GM12878 (cell line): ENCODE data around the gene KCNA3. TPM values are rescaled to one million over a fixed set of nuclear protein-coding genes. Genes with fewer than 3 reads are reported as not detected.
"Not testable (repeated sequence)": the region's sequence is repeated elsewhere in the genome, so short reads cannot be mapped to it uniquely, and the experiment has no call there.

Experiments
- ATAC-seq: fragments of 200-7000 bp; cut with Tn5 transposase; 3 replicates; pipeline ENCODE4 v1.9.1; 2020; ENCODE audit warnings: mild to moderate bottlenecking, moderate library complexity
- BruUV-seq: library from RNA; stranded (reverse); fragments of 400-500 nt; replicated peaks from 2 replicates; lab custom pipeline; 2021; lab: Mats Ljungman, UMichigan
- CTCF ChIA-PET: fragments of 300-600 bp; sonication (Branson Sonifier 250); formaldehyde crosslinking; extraction: SDS; loops from one replicate; lab custom pipeline; 2021; ENCODE audit warnings: inconsistent platforms; lab: Yijun Ruan, JAX
- POLR2A ChIA-PET: fragments of 350-600 bp; formaldehyde crosslinking; extraction: SDS; loops from one replicate; lab custom pipeline; 2021; ENCODE audit warnings: inconsistent platforms; lab: Charles Lee
- RAD21 ChIA-PET: fragments of 300-600 bp; sonication (Branson Sonifier 250); formaldehyde crosslinking; loops from one replicate; lab custom pipeline; 2023; ENCODE audit warnings: antibody characterized with exemption; ENCODE audit not compliant: unreplicated experiment; lab: Charles Lee
- SMC1A ChIA-PET: fragments of 300-600 bp; sonication (Branson Sonifier 250); formaldehyde crosslinking; loops from one replicate; lab custom pipeline; 2023; ENCODE audit not compliant: unreplicated experiment, uncharacterized antibody; lab: Charles Lee
- DNase-seq: peaks from one replicate; pipeline ENCODE4 v3.0.0-alpha.2; 2011; ENCODE audit warnings: low read depth, low spot score
- FAIRE-seq: peaks from 3 replicates; lab custom pipeline; 2011; peaks lifted over from hg19 to GRCh38; lab: Jason Lieb, UNC
- H2AFZ ChIP-seq: 2 replicates; pipeline ENCODE4 v1.6.0; 2011; ENCODE audit warnings: low read depth, low read length, control low read depth; ENCODE audit not compliant: control insufficient read depth
- H3K27ac ChIP-seq: 2 replicates; pipeline ENCODE4 v1.5.1; 2011; ENCODE audit warnings: control low read depth; ENCODE audit not compliant: control insufficient read depth, insufficient read depth
- H3K27me3 ChIP-seq, 2 experiments: replicated peaks in 1 of 2; 2 replicates each; pipeline versions ENCODE4 v1.6.0 to v1.6.1; 2011; ENCODE audit warnings: low read length in 1 of 2; ENCODE audit not compliant: control insufficient read depth in 2 of 2, insufficient read depth in 2 of 2
- H3K36me3 ChIP-seq, 2 experiments: 2 replicates each; pipeline ENCODE4 v1.5.1; 2011; ENCODE audit warnings: low read length in 1 of 2; ENCODE audit not compliant: control insufficient read depth in 2 of 2, insufficient read depth in 2 of 2
- H3K4me1 ChIP-seq: 2 replicates; pipeline ENCODE4 v1.6.1; 2011; ENCODE audit warnings: mild to moderate bottlenecking, low read length, moderate library complexity, mixed read lengths; ENCODE audit not compliant: control insufficient read depth, insufficient read depth
- H3K4me2 ChIP-seq: 2 replicates; pipeline ENCODE4 v1.6.0; 2011; ENCODE audit warnings: control low read depth; ENCODE audit not compliant: control insufficient read depth, insufficient read depth
- H3K4me3 ChIP-seq: fragments of 200-600 bp; sonication (generic); 2 replicates; pipeline ENCODE4 v1.5.1; 2016
- H3K79me2 ChIP-seq: 2 replicates; pipeline ENCODE4 v1.6.0; 2011; ENCODE audit warnings: low read length; ENCODE audit not compliant: control insufficient read depth, insufficient read depth
- H3K9ac ChIP-seq: 2 replicates; pipeline ENCODE4 v1.8.0; 2011; ENCODE audit warnings: low read length, control low read depth, mixed read lengths; ENCODE audit not compliant: control insufficient read depth, insufficient read depth
- H3K9me3 ChIP-seq: replicated peaks from 3 replicates; pipeline ENCODE4 v1.5.1; 2011; ENCODE audit warnings: mild to moderate bottlenecking, low read length; ENCODE audit not compliant: control insufficient read depth, insufficient read depth
- H4K20me1 ChIP-seq: 2 replicates; pipeline ENCODE4 v1.6.0; 2011; ENCODE audit not compliant: control insufficient read depth, insufficient read depth
- BACH1 ChIP-seq: fragments of 450-650 bp; IDR thresholded peaks from 2 replicates; pipeline ENCODE4 v1.6.1; 2017; ENCODE audit warnings: mild to moderate bottlenecking, borderline replicate concordance
- IRF4 ChIP-seq: IDR thresholded peaks from 2 replicates; pipeline ENCODE4 v1.6.1; 2011; ENCODE audit warnings: low read depth, low read length
- LARP7 ChIP-seq: fragments of 450-650 bp; IDR thresholded peaks from 2 replicates; pipeline ENCODE4 v1.6.1; 2017; ENCODE audit warnings: mild to moderate bottlenecking
- NFYB ChIP-seq: IDR thresholded peaks from 2 replicates; pipeline ENCODE4 v1.6.1; 2011; ENCODE audit warnings: low read depth, mild to moderate bottlenecking, low read length, improper control_type of control experiment, moderate library complexity; ENCODE audit not compliant: insufficient read depth
- REST ChIP-seq: IDR thresholded peaks from 2 replicates; pipeline ENCODE4 v1.6.1; 2012; ENCODE audit warnings: mild to moderate bottlenecking, low read depth, low read length
- SMAD5 ChIP-seq: IDR thresholded peaks from 2 replicates; pipeline ENCODE4 v1.6.1; 2016; ENCODE audit warnings: antibody characterized with exemption, low read depth
- SUPT20H ChIP-seq: IDR thresholded peaks from 2 replicates; pipeline ENCODE4 v1.6.1; 2011; ENCODE audit warnings: low read depth, mild to moderate bottlenecking, low read length, moderate library complexity, borderline replicate concordance; ENCODE audit not compliant: control insufficient read depth
- ZNF622 ChIP-seq: fragments of 450-650 bp; IDR thresholded peaks from 2 replicates; pipeline ENCODE4 v1.6.1; 2017; ENCODE audit warnings: mild to moderate bottlenecking, inconsistent platforms
- WGBS: methylation state at CpG from one replicate; pipeline ENCODE4 v1.1.6; 2016; ENCODE audit warnings: low lambda C conversion rate; ENCODE audit not compliant: insufficient replicate concordance, insufficient coverage; ENCODE audit errors: missing lambda C conversion rate; 5-methylcytosine and 5-hydroxymethylcytosine counted together
- in situ Hi-C: fragments of 300-500 bp; cut with MboI; formaldehyde crosslinking; loops from 9 replicates; pipeline ENCODE4 v1.14.3; 2018; ENCODE audit warnings: mixed read lengths
- intact Hi-C: fragments of 100-400 bp; cut with micrococcal nuclease; formaldehyde crosslinking; loops from one replicate; pipeline ENCODE4 v1.14.2; 2022; ENCODE audit not compliant: unreplicated experiment
- polyA plus RNA-seq, 11 experiments: library from polyadenylated mRNA; depleted of rRNA in 4 of 11; unstranded in 6 of 11; stranded (reverse) in 5 of 11; fragments of >200 nt; fragmentation: Nextera tagmentation in 4 of 11; fragmentation: Illumina TruSeq in 1 of 11; extraction: Ambion mirVana in 4 of 11; extraction: Trizol in 1 of 11; gene quantifications; 1 replicate in 1 of 11; 2 replicates in 10 of 11; pipeline versions ENCODE4 v1.2.1 to v1.2.3, GENCODE V29; 2011 to 2016; ENCODE audit warnings: inconsistent platforms in 2 of 11, missing spikeins in 2 of 11, low read depth in 1 of 11
- total RNA-seq, 4 experiments: library from RNA; depleted of rRNA in 3 of 4; stranded (reverse); fragments of >200 nt in 3 of 4; fragmentation: Illumina TruSeq in 1 of 4; extraction: Trizol in 1 of 4; gene quantifications; 2 replicates each; pipeline versions ENCODE4 v1.2.1 to v1.2.3, GENCODE V29; 2013 to 2021

The KCNA3 gene
- total and polyA plus RNA-seq, 10 of the 15 experiments (the other 5 are each of a cell fraction or from before 2014, with no cell fraction given): 0.10 to 3.3 (median 1.7) TPM

DNA sequence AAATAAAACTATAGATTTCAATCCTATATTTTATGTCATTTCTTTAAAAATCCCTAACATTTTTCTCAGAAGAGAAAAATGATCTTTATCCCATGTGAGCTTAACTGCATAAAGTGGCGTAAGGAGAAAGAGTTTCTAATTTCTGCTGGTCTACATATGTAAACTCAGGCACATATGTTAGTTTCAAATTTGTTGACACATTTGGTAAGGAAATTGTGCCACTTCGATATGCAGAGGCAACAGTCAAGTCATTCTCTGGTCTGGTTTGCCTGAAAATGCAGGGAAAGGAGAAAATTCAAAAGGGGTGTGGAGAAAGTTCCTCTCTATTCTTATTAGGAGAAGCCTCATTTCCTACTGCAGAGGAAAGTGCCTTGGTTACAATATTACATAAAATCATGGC lies 11.5 kb downstream of the KCNA3 start:
- no peaks in the 10 kb centered on the region for H4K20me1 ChIP-seq
- intact Hi-C loops: no loop called here
- no peak overlapping the region for H3K4me2 ChIP-seq
- in situ Hi-C loops: no loop called here
- ATAC-seq (no peak), FAIRE-seq (no peak), DNase-seq (no peak)
- BruUV-seq: no TSS peak
- no peak overlapping the region for H3K9ac ChIP-seq
- SMC1A ChIA-PET: interaction anchor here (0.7 to 1.7 kb wide), 7 partner anchors 10 to 124 kb away, joined by 3 to 8 read pairs (median 3); no protein-coding TSS in a partner anchor
- RAD21 ChIA-PET: interaction anchor here (1.4 kb wide), 1 partner anchor 16 kb away, joined by 3 read pairs; no protein-coding TSS in a partner anchor
- H2AFZ ChIP-seq: no peak overlapping the region
- POLR2A ChIA-PET: no interaction called here
- H3K27ac ChIP-seq: no peak overlapping the region
- WGBS: 52% methylated on average over 2 of the region's 2 CpGs
- H3K79me2 ChIP-seq: no peaks in the 10 kb centered on the region
- no peaks in the 10 kb centered on the region for H3K27me3 ChIP-seq
- TF ChIP-seq IRF4 (no peak), REST (no peak), BACH1 (no peak), NFYB (no peak), SMAD5 (no peak), SUPT20H (no peak), LARP7 (no peak), ZNF622 (no peak)
- H3K36me3 ChIP-seq: no peaks in the 10 kb centered on the region
- H3K4me3 ChIP-seq: no peak overlapping the region
- no peaks in the 10 kb centered on the region for H3K9me3 ChIP-seq
- CTCF ChIA-PET: interaction anchor here (0.9 to 2.0 kb wide), 2 partner anchors 31 to 102 kb away, joined by 5 to 7 read pairs; no protein-coding TSS in a partner anchor
- H3K4me1 ChIP-seq: no peaks in the 10 kb centered on the region

DNA sequence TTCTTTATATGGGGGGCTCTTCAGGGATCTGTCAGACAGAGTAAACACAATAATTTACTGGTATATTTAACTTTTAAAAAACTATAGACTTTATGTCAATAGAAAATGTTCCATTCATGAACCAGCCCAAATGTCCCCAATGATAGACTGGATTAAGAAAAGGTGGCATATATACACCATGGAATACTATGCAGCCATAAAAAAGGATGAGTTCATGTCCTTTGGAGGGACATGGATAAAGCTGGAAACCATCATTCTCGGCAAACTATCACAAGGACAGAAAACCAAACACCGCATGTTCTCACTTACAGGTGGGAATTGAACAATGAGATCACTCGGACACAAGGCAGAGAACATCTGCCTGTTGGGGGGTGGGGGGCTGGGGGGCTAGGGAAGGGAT lies 15.2 kb downstream of the KCNA3 start:
- H3K9ac ChIP-seq, in situ Hi-C loops, H3K27me3 ChIP-seq, H3K27ac ChIP-seq, BruUV-seq, RAD21 ChIA-PET, H3K9me3 ChIP-seq, H3K4me2 ChIP-seq, H3K79me2 ChIP-seq, POLR2A ChIA-PET, H4K20me1 ChIP-seq, CTCF ChIA-PET, H2AFZ ChIP-seq, H3K36me3 ChIP-seq, ATAC-seq, intact Hi-C loops, FAIRE-seq, H3K4me1 ChIP-seq, DNase-seq, H3K4me3 ChIP-seq: not testable (repeated sequence)
- SMC1A ChIA-PET: interaction anchor here (3.4 kb wide), 1 partner anchor 13 kb away, joined by 20 read pairs; no protein-coding TSS in a partner anchor
- 94% methylated on average over 3 of the region's 3 CpGs for WGBS
